Hematopoietic multipotent progenitor cell treated with erythropoietin and hydrocortisone succinate and interleukin-3 and kit ligand, for 8 days (in vitro differentiated cells): Measurements from ENCODE around the gene DIPK1A.
"Not testable (repeated sequence)": the region's sequence is repeated elsewhere in the genome, so short reads cannot be mapped to it uniquely, and the experiment has no call there.

ENCODE experiments used
- DNase-seq: peaks from one replicate; pipeline ENCODE4 v3.0.0-alpha.2; 2015

DIPK1A gene

GRCh38 chr1:92975551-92976232 is 14.4 kb upstream of the DIPK1A start:
- peak; percentile 9 for DNase-seq

GRCh38 chr1:92974112-92974511 is 12.8 kb upstream of the DIPK1A start:
- not testable (repeated sequence) for DNase-seq

- DNase-seq = peak; percentile 19
These were observed 12.1 kb upstream of the DIPK1A start for GRCh38 chr1:92973203-92973897.

- DNase-seq = no peak
These were observed 11.3 kb upstream of the DIPK1A start for GRCh38 chr1:92972409-92973129.

- not testable (repeated sequence) for DNase-seq
These were observed 10.7 kb upstream of the DIPK1A start for GRCh38 chr1:92971932-92972331.

GRCh38 chr1:92970990-92971689 is 9.9 kb upstream of the DIPK1A start:
- no peak for DNase-seq

GRCh38 chr1:92969517-92969916 is 8.3 kb upstream of the DIPK1A start:
- DNase-seq = no peak

- peak; percentile 38 for DNase-seq
These were observed 7.1 kb upstream of the DIPK1A start for GRCh38 chr1:92968138-92969032.

- no peak for DNase-seq
These were observed 3.7 kb upstream of the DIPK1A start for GRCh38 chr1:92964998-92965397.

GRCh38 chr1:92964316-92964715 is 3.1 kb upstream of the DIPK1A start:
- no peak for DNase-seq

GRCh38 chr1:92961896-92962752 is 862 bp upstream of the DIPK1A start:
- DNase-seq = peak; percentile 49

GRCh38 chr1:92960395-92961130 is 699 bp downstream of the DIPK1A start:
- peak; percentile 78 for DNase-seq

- no peak for DNase-seq
These were observed 2.9 kb downstream of the DIPK1A start for GRCh38 chr1:92958203-92958970.

GRCh38 chr1:92957030-92957734 is 4.1 kb downstream of the DIPK1A start:
- peak; percentile 36 for DNase-seq

- DNase-seq = no peak
These were observed 4.8 kb downstream of the DIPK1A start for GRCh38 chr1:92956254-92957029.

- no peak for DNase-seq
These were observed 7.8 kb downstream of the DIPK1A start for GRCh38 chr1:92953491-92953890.

GRCh38 chr1:92952714-92953113 is 8.5 kb downstream of the DIPK1A start:
- DNase-seq = no peak

GRCh38 chr1:92951141-92951582 is 10.1 kb downstream of the DIPK1A start:
- peak; percentile 20 for DNase-seq
